KOPT-K1 (cell line): ENCODE results near the gene AGBL1.

Experiments
- H3K27ac ChIP-seq: fragments of 200-600 bp; sonication (generic); 2 replicates; pipeline ENCODE4 v1.5.1; 2016; ENCODE audit warnings: antibody characterized with exemption, mild to moderate bottlenecking, low read depth, low read length; ENCODE audit not compliant: poor library complexity, severe bottlenecking
- H3K36me3 ChIP-seq: fragments of 200-600 bp; sonication (generic); 2 replicates; pipeline ENCODE4 v1.5.1; 2017; ENCODE audit warnings: antibody characterized with exemption, mild to moderate bottlenecking, low read length, moderate library complexity; ENCODE audit not compliant: insufficient read depth
- H3K9me3 ChIP-seq: fragments of 200-600 bp; sonication (generic); 2 replicates; pipeline ENCODE4 v1.5.1; 2017; ENCODE audit warnings: antibody characterized with exemption, low read length, mild to moderate bottlenecking; ENCODE audit not compliant: insufficient read depth, poor library complexity, severe bottlenecking

The AGBL1 gene

DNA sequence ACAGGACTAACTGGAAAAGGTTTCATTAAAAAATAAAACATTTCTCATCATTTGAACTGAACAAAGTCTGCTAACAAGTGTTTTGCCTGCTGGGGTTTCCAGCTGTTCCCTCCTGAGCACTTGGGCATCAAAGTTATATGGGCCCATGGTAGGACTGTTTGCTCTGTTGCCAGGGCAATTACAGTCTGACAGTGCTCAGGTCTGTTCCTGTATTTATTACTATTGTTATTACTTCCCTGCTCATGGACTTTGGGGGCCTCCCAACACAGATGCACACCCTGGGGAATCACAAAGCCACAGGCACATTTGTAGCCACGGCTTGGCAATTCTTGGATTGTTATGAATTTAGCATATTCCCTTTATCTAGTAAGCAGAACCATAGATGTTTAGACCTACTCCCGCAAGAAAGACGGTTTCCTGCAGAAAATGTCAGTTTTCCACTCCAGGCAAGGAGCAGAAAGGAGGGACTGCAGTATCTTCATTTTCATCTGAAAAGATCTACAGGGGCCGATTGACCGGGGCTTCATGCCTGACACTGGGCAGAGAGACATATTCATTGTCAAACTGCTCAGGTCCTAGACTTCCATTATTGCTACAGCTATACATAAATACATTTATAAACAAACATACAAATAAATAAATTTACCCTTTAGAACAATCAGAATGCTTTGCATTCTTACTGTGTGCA, 580.2 kb downstream of the AGBL1 start:
- H3K36me3 ChIP-seq = no peaks in the 10 kb centered on the region
- no peaks in the 10 kb centered on the region for H3K9me3 ChIP-seq
- H3K27ac ChIP-seq = no peak overlapping the region

DNA sequence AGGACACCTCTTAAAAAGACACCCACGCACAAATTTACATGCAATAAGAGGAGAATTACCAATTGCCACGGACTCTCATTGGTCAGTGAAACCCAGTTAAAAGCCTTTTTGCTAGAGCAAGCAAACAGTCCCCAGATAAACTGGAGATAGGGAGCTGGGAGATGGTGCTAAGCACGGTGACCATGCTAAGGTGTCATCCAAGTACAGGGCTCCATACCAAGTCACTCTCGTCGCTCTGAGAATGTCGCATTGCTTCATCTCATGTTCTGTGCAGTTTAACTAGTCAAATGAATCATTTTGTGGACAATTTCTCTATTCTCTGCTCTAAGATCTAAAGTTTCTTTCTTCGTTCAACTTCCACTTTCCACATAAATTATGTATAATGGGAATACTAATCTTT, 581.9 kb downstream of the AGBL1 start:
- Histone ChIP-seq H3K9me3 (no peaks in the 10 kb centered on the region), H3K36me3 (no peaks in the 10 kb centered on the region), H3K27ac (no peak overlapping the region)

GRCh38 chr15:86663304-86663703, 583.6 kb downstream of the AGBL1 start:
- H3K36me3 ChIP-seq = no peaks in the 10 kb centered on the region

GRCh38 chr15:86663979-86664378, 584.3 kb downstream of the AGBL1 start:
- Histone ChIP-seq H3K9me3 (no peaks in the 10 kb centered on the region), H3K27ac (no peak overlapping the region), H3K36me3 (no peaks in the 10 kb centered on the region)

More at GRCh38 chr15:86663304-86663703, 583.6 kb downstream of the AGBL1 start:
- no peak overlapping the region for H3K27ac ChIP-seq
- no peaks in the 10 kb centered on the region for H3K9me3 ChIP-seq

DNA sequence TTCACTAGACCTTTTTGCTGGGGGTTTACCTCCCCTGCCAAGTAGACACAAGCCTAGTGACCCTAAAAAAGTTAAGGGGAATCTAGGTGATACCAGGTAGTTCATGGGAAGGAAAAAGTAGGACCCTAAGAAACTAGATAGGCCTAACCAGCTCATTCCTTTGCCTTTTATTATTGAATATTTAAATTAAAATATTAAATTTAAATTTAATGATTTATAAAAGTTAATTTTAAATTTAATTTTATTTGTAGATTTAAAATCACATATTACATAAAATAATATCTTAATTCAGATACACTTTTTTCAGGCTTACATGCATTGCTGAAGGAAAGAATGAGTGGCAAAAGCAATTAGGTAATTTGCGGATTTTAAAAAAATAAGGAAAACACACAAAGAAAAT, 584.9 kb downstream of the AGBL1 start:
- no peaks in the 10 kb centered on the region for H3K36me3 ChIP-seq
- no peak overlapping the region for H3K27ac ChIP-seq
- H3K9me3 ChIP-seq = no peaks in the 10 kb centered on the region

DNA sequence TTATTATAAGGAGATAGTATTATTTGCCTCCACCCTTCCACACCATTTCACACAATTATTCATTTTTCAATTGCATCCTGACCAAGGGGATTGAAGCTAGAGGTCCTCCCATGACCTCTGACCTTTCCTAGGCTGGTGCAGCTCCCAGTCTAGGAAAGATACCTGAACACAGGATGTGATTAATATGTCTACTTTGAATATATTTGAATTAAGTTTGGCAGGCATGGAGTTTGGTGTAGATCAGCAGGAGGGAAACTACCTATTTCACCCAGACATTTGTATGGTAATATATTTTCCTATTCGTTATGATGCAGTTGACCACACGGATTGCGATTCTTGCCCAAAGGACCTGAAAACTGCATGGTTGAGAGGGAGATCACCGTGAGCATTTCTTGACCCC, 596.3 kb downstream of the AGBL1 start:
- Histone ChIP-seq H3K9me3 (no peaks in the 10 kb centered on the region), H3K27ac (no peak overlapping the region), H3K36me3 (no peaks in the 10 kb centered on the region)

DNA sequence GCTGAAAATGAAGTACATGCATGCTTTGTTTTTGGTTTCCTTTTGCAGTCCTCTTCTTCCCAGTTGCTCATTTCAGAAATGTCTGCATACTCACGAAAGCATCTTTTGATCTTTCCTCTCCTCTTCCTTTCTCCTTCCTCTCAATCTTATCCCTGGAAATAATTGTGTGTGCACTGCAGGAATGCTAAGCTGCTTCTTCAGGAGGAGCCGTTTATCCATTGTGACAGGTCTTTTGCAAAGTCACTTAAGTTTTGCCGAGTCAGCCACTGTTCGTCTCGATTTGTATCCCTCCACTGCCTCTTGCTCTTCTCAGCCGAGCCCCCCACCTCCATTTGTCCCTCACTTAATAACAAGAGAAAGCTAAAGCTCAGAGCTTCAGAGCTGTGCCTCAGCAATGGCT, 597.6 kb downstream of the AGBL1 start:
- no peaks in the 10 kb centered on the region for H3K9me3 ChIP-seq
- no peaks in the 10 kb centered on the region for H3K36me3 ChIP-seq
- no peak overlapping the region for H3K27ac ChIP-seq

DNA sequence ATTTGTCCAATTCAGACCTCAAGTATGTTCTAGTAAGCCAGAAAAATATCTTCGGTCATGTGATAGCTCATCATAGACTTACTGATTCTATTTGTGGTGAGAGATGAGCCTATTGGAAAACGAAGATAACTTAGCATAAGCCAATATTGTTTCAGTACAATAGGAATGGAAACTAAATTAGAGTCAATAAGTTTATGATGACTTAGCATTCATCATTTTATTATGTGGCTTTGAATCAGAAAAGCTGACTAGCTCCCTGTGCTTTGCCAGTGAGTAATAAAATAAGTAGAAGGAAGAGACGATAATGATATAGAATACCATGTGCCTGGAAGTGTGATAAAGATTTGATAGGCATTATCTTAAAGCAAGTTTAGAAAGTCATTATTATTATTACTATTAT, 605.6 kb downstream of the AGBL1 start:
- Histone ChIP-seq H3K27ac (no peak overlapping the region), H3K36me3 (no peaks in the 10 kb centered on the region), H3K9me3 (no peaks in the 10 kb centered on the region)

DNA sequence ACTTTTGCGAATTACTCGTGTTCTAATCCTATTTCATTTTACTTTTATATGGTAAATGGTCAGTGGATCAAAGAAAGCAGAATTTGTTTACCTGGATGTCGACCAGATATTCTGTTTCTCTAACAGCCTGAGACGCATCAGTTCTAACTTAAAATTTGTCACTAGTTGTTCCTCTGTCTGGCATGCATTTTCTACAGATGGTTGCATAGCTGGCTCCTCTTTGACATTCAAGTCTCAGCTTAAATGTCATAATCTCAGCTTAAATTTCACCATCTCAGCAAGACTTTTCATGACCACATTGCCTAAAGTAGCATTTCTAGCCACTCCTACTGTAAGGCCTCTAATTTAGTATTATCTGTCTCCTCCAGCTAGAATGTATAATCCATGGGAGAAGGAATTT, 609.3 kb downstream of the AGBL1 start:
- H3K27ac ChIP-seq = no peak overlapping the region
- H3K9me3 ChIP-seq = no peaks in the 10 kb centered on the region
- no peaks in the 10 kb centered on the region for H3K36me3 ChIP-seq

GRCh38 chr15:86690566-86690965, 610.9 kb downstream of the AGBL1 start:
- Histone ChIP-seq H3K27ac (no peak overlapping the region), H3K36me3 (no peaks in the 10 kb centered on the region), H3K9me3 (no peaks in the 10 kb centered on the region)

DNA sequence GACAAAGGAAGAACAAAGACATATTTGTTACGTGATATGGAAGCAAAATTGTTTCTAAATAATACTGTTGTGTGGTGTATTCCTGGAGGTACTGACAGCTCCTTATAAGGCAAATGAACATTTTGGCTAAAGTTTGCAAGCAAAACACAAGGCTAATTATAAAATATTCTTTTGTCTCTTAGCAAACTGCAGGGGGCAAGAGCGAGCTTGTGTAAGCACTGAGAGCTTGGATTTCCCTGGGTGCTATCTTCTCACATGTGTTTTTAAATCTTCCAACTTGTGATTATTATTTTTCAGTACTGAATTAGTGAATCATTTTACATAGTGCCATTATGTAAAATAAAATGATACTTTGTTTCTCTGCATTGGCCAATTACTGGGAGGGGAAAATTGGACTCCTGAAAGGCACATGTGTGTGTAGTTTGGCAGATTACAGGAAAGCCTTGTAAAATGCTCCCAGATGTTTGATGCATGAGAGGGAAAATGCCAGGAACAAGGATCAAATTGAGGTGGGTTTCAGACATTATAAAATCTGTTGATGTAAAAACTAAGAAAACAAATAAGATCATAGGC, 611.5 kb downstream of the AGBL1 start:
- H3K36me3 ChIP-seq = no peaks in the 10 kb centered on the region
- H3K9me3 ChIP-seq = no peaks in the 10 kb centered on the region
- no peak overlapping the region for H3K27ac ChIP-seq

- Histone ChIP-seq H3K27ac (no peak overlapping the region), H3K9me3 (no peaks in the 10 kb centered on the region), H3K36me3 (no peaks in the 10 kb centered on the region)
Measured at GRCh38 chr15:86700864-86701610, 621.4 kb downstream of the AGBL1 start.

DNA sequence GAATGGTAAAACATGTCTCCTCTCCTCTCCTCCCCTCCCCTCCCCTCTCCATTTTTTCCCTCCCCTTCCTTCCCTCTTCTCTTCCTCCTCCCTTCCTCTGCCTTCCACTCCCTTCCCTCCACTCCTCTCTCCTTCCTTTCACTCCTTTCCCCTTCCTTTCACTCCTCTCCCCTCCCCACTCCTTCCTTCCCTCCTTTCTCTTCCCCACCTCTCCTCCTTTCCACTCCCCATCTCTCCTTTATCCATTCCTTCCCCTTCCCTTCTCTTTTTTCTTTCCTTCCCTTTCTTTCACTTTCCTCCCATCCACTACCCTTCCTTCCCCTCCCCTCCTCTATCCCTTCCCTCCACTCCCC, 621.9 kb downstream of the AGBL1 start:
- no peak overlapping the region for H3K27ac ChIP-seq
- no peaks in the 10 kb centered on the region for H3K9me3 ChIP-seq
- no peaks in the 10 kb centered on the region for H3K36me3 ChIP-seq

DNA sequence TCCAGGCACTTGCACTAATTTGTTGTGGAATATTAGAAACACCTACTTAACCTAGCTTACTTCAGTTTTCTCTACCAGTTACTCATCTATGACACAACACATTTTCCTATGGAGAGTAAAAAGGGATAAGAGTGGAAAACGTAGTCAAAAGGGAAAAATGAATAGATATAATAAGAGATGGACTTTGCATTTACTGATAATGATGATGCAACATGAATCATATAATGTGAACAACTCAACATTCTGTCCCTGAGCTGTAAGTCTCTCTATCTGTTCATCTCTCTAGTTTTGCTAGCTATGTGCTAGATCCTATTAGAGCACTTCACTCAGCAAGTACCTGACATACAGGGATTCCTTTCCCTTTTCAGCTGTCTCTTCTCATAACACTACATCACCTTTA, 627.1 kb downstream of the AGBL1 start:
- Histone ChIP-seq H3K9me3 (no peaks in the 10 kb centered on the region), H3K27ac (no peak overlapping the region)

DNA sequence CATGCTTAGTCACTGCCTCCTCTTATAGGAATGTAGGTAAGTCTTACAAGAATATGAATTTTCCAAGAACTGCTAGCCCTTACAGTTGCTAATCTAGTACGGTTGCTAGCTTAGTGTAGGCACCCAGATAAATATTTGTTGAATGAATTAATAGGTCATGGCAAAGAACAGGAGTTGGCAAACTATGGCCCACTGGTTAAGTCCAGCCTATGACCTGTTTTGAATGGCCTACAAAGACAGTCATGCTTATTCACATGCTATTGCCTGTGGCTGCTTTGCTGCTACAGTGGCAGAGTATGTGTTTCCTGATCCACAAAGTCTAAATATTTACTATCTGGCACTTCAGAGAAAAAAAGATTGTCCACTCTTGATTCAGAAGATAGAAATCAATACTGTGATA, 631.8 kb downstream of the AGBL1 start:
- Histone ChIP-seq H3K9me3 (no peaks in the 10 kb centered on the region), H3K36me3 (no peaks in the 10 kb centered on the region), H3K27ac (no peak overlapping the region)

More for the DNA sequence above, 627.1 kb downstream of the AGBL1 start:
- no peaks in the 10 kb centered on the region for H3K36me3 ChIP-seq

DNA sequence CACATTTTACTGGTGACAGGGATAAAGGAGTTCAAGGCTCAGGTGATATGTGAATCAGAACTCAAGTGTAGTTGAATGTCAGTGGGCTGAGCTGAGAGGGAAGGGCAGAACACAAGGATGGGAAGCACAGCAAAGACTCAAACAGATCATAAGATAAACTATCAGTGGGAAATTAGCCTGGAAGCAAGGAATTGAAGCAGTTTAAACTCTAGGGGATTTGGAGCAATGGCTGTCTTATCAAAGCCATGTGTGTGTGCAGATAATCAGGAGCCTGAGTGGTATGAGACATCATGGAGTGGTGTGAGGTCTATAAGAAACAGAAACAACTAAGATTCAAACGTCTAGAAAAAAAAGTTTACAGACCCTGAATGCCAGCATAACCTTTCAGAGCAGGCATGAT, 634.6 kb downstream of the AGBL1 start:
- Histone ChIP-seq H3K27ac (no peak overlapping the region), H3K9me3 (no peaks in the 10 kb centered on the region)

More for the DNA sequence above, 634.6 kb downstream of the AGBL1 start:
- no peaks in the 10 kb centered on the region for H3K36me3 ChIP-seq
